Dendritic cell treated with granulocyte-macrophage colony-stimulating factor and Interleukin-4, amounts not matched to agents 40 ng/mL and 50 ng/mL, for 4 days (primary cell): Measurements from ENCODE around the gene AATK.

Experiments
- H3K27ac Mint-ChIP-seq: one replicate; pipeline ENCODE4 v1.8.0; 2022; ENCODE audit warnings: mild to moderate bottlenecking, mixed read lengths
- H3K27me3 Mint-ChIP-seq: one replicate; pipeline ENCODE4 v1.8.0; 2022; ENCODE audit warnings: mild to moderate bottlenecking, mixed read lengths
- H3K36me3 Mint-ChIP-seq: one replicate; pipeline ENCODE4 v1.8.0; 2022; ENCODE audit warnings: low read depth, mixed read lengths
- H3K4me1 Mint-ChIP-seq: one replicate; pipeline ENCODE4 v1.8.0; 2022; ENCODE audit warnings: low read depth, mixed read lengths
- H3K4me3 Mint-ChIP-seq: one replicate; pipeline ENCODE4 v1.8.0; 2022; ENCODE audit warnings: mild to moderate bottlenecking, moderate library complexity, mixed read lengths
- H3K9me3 Mint-ChIP-seq: one replicate; pipeline ENCODE4 v1.8.0; 2022; ENCODE audit warnings: mixed read lengths
- intact Hi-C: fragments of 100-400 bp; cut with micrococcal nuclease; formaldehyde crosslinking; loops from one replicate; pipeline ENCODE4 v1.15.0; 2022

Gene AATK

GRCh38 chr17:81143717-81144422 lies 22.2 kb downstream of the AATK start:
- Mint-ChIP-seq H3K36me3 (no peaks in the 10 kb centered on the region), H3K27ac (peak overlapping the region; percentile 74), H3K9me3 (no peaks in the 10 kb centered on the region), H3K27me3 (no peaks in the 10 kb centered on the region), H3K4me1 (peaks cover 34% of the 10 kb centered on the region), H3K4me3 (no peak overlapping the region)
- intact Hi-C loops: loop anchor here (2.0 kb wide), 1 partner anchor 17 kb away; no protein-coding TSS in a partner anchor

- no peaks in the 10 kb centered on the region for H3K27me3 Mint-ChIP-seq
- no peak overlapping the region for H3K4me3 Mint-ChIP-seq
- intact Hi-C loops: loop anchor here (2.0 kb wide), 1 partner anchor 18 kb away; no protein-coding TSS in a partner anchor
- H3K4me1 Mint-ChIP-seq: peaks cover 33% of the 10 kb centered on the region
- peak overlapping the region; percentile 74 for H3K27ac Mint-ChIP-seq
- H3K36me3 Mint-ChIP-seq: no peaks in the 10 kb centered on the region
- no peaks in the 10 kb centered on the region for H3K9me3 Mint-ChIP-seq
Measured at GRCh38 chr17:81143200-81143527, 22.9 kb downstream of the AATK start.

- intact Hi-C loops: loop anchor here (1.0 to 2.0 kb wide), 3 partner anchors 18 to 99 kb away; no protein-coding TSS in a partner anchor
- Mint-ChIP-seq H3K27me3 (no peaks in the 10 kb centered on the region), H3K4me1 (peaks cover 36% of the 10 kb centered on the region), H3K4me3 (no peak overlapping the region), H3K27ac (peak overlapping the region; percentile 74), H3K9me3 (no peaks in the 10 kb centered on the region), H3K36me3 (no peaks in the 10 kb centered on the region)
Measured at GRCh38 chr17:81142301-81143199, 23.5 kb downstream of the AATK start.

GRCh38 chr17:81140695-81141094 lies 25.3 kb downstream of the AATK start:
- no peaks in the 10 kb centered on the region for H3K27me3 Mint-ChIP-seq
- no peaks in the 10 kb centered on the region for H3K9me3 Mint-ChIP-seq
- intact Hi-C loops: no loop called here
- H3K27ac Mint-ChIP-seq: no peak overlapping the region
- peaks cover 36% of the 10 kb centered on the region for H3K4me1 Mint-ChIP-seq
- H3K36me3 Mint-ChIP-seq: no peaks in the 10 kb centered on the region
- H3K4me3 Mint-ChIP-seq: no peak overlapping the region

GRCh38 chr17:81140018-81140417 lies 26.0 kb downstream of the AATK start:
- Mint-ChIP-seq H3K4me1 (peaks cover 36% of the 10 kb centered on the region), H3K27ac (no peak overlapping the region), H3K27me3 (no peaks in the 10 kb centered on the region), H3K9me3 (no peaks in the 10 kb centered on the region), H3K36me3 (no peaks in the 10 kb centered on the region), H3K4me3 (no peak overlapping the region)
- intact Hi-C loops: no loop called here

- intact Hi-C loops: no loop called here
- no peaks in the 10 kb centered on the region for H3K9me3 Mint-ChIP-seq
- H3K4me1 Mint-ChIP-seq: peaks cover 36% of the 10 kb centered on the region
- H3K36me3 Mint-ChIP-seq: peaks cover under 1% of the 10 kb centered on the region
- no peak overlapping the region for H3K4me3 Mint-ChIP-seq
- no peak overlapping the region for H3K27ac Mint-ChIP-seq
- no peaks in the 10 kb centered on the region for H3K27me3 Mint-ChIP-seq
Measured at GRCh38 chr17:81139428-81139827, 26.6 kb downstream of the AATK start.

- intact Hi-C loops: no loop called here
- no peaks in the 10 kb centered on the region for H3K9me3 Mint-ChIP-seq
- no peaks in the 10 kb centered on the region for H3K27me3 Mint-ChIP-seq
- H3K36me3 Mint-ChIP-seq: peaks cover 6% of the 10 kb centered on the region
- no peak overlapping the region for H3K27ac Mint-ChIP-seq
- peaks cover 32% of the 10 kb centered on the region for H3K4me1 Mint-ChIP-seq
- H3K4me3 Mint-ChIP-seq: no peak overlapping the region
Measured at GRCh38 chr17:81138500-81138899, 27.5 kb downstream of the AATK start.

GRCh38 chr17:81138083-81138482 lies 27.9 kb downstream of the AATK start:
- peaks cover 29% of the 10 kb centered on the region for H3K4me1 Mint-ChIP-seq
- H3K36me3 Mint-ChIP-seq: peaks cover 6% of the 10 kb centered on the region
- H3K27ac Mint-ChIP-seq: no peak overlapping the region
- H3K4me3 Mint-ChIP-seq: no peak overlapping the region
- no peaks in the 10 kb centered on the region for H3K27me3 Mint-ChIP-seq
- intact Hi-C loops: no loop called here
- H3K9me3 Mint-ChIP-seq: no peaks in the 10 kb centered on the region

GRCh38 chr17:81137248-81137647 lies 28.8 kb downstream of the AATK start:
- Mint-ChIP-seq H3K9me3 (no peaks in the 10 kb centered on the region), H3K4me3 (no peak overlapping the region), H3K27me3 (no peaks in the 10 kb centered on the region), H3K4me1 (peaks cover 21% of the 10 kb centered on the region), H3K36me3 (peaks cover 6% of the 10 kb centered on the region), H3K27ac (no peak overlapping the region)
- intact Hi-C loops: no loop called here

- Mint-ChIP-seq H3K4me1 (peaks cover 14% of the 10 kb centered on the region), H3K9me3 (no peaks in the 10 kb centered on the region), H3K27ac (no peak overlapping the region), H3K27me3 (no peaks in the 10 kb centered on the region), H3K4me3 (no peak overlapping the region), H3K36me3 (peaks cover 6% of the 10 kb centered on the region)
- intact Hi-C loops: no loop called here
Measured at GRCh38 chr17:81136366-81136765, 29.7 kb downstream of the AATK start.

GRCh38 chr17:81135505-81136278 lies 30.3 kb downstream of the AATK start:
- Mint-ChIP-seq H3K36me3 (peaks cover 11% of the 10 kb centered on the region), H3K27ac (no peak overlapping the region), H3K27me3 (no peaks in the 10 kb centered on the region), H3K4me1 (peaks cover 14% of the 10 kb centered on the region), H3K9me3 (no peaks in the 10 kb centered on the region), H3K4me3 (no peak overlapping the region)
- intact Hi-C loops: no loop called here

GRCh38 chr17:81134064-81134781 lies 31.8 kb downstream of the AATK start:
- peaks cover 11% of the 10 kb centered on the region for H3K36me3 Mint-ChIP-seq
- no peaks in the 10 kb centered on the region for H3K27me3 Mint-ChIP-seq
- intact Hi-C loops: no loop called here
- peaks cover 14% of the 10 kb centered on the region for H3K4me1 Mint-ChIP-seq
- no peaks in the 10 kb centered on the region for H3K9me3 Mint-ChIP-seq
- H3K27ac Mint-ChIP-seq: no peak overlapping the region
- H3K4me3 Mint-ChIP-seq: no peak overlapping the region
